ENCODE data around the gene PNPLA7.
"Not testable (repeated sequence)": the region's sequence is repeated elsewhere in the genome, so short reads cannot be mapped to it uniquely, and the experiment has no call there.

The PNPLA7 gene

GRCh38 chr9:137478962-137479861 is 71.0 kb downstream of the PNPLA7 start:
- DNase-seq (ENCODE audit: low spot score) = peak; percentile 64

GRCh38 chr9:137478613-137478961 is 71.6 kb downstream of the PNPLA7 start:
- DNase-seq (ENCODE audit: low spot score) = no peak

- no peak for DNase-seq (ENCODE audit: low spot score)
Observed at GRCh38 chr9:137477778-137478612, 72.2 kb downstream of the PNPLA7 start.

DNA sequence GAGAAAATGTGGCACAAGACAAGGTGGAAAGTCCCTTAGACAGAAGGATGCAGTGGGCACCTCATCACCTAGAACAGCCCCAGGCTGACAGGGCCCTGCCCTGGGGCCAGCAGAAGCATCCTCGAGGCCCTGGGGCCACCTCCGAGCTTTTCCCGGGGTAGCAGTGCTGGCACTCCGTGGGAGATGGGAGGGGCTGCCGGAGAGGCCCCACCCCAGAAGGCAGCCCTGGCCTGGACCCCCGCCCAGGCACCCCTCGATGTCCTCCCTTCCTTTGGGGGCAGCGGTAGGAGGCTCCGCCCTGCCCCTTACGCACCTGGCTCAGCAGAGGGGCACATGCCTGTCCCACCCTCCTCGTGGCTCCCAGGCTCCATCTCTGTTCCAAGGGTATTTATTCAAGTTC is 73.3 kb downstream of the PNPLA7 start:
- no peak for DNase-seq (ENCODE audit: low spot score)

GRCh38 chr9:137475666-137476065 is 74.5 kb downstream of the PNPLA7 start:
- DNase-seq (ENCODE audit: low spot score) = no peak

GRCh38 chr9:137474271-137474670 is 75.9 kb downstream of the PNPLA7 start:
- DNase-seq (ENCODE audit: low spot score) = no peak

DNA sequence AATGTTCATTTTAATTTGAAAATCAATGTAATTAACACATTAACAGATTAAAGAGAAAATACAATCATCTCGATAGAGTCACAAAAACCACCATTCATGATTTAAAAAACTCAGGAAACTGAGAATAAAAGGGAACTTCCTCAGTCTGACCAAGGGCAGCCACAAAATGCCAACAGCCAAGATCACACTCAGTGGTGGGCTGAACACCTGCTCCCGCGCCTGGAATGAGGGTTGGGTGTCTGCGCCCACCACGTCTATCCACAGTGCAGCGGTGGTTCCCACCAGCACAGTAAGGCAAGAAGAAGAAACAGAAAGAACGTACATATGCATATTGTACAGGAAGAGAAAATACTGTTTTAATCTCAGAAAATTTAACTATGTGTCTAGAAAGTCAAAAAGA is 79.4 kb downstream of the PNPLA7 start:
- DNase-seq (ENCODE audit: low spot score) = no peak

DNA sequence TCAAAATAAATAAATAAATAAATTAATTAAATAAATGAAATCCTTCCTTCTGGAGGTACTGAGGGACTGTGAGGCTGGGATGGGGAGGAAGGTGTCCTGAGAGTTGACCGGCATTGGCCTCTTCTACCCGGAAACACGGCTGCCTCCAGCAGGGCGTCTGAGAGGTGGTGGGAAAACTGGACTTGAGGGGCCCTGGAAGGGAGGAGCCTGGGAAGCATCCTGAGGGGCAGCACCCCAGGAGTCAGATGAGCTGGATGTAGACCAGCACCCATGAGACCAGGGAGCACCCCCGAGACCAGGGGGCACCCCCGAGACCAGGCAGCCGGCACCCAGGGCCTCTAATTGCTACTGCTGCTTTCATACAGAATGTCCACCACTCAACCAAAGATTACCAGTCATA is 82.3 kb downstream of the PNPLA7 start:
- DNase-seq (ENCODE audit: low spot score) = no peak

GRCh38 chr9:137467161-137467581 is 83.0 kb downstream of the PNPLA7 start:
- no peak for DNase-seq (ENCODE audit: low spot score)

DNA sequence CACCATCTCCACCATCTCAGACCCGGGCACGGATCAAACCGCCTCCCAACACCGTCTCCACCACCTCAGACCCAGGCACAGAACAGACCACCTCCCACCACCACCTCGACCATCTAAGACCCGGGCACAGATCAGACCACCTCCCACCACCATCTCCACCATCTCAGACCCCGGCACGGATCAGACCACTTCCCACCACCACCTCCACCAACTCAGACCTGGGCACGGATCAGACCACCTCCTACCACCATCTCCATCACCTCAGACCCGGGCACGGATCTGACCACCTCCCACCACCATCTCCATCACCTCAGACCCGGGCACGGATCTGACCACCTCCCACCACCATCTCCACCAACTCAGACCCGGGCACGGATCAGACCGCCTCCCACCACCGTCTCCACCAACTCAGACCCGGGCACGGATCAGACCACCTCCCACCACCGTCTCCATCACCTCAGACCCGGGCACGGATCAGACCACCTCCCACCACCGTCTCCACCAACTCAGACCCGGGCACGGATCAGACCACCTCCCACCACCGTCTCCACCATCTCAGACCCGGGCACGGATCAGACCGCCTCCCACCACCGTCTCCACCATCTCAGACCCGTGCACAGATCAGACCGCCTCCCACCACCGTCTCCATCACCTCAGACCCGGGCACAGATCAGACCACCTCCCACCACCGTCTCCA is 83.7 kb downstream of the PNPLA7 start:
- not testable (repeated sequence) for DNase-seq (ENCODE audit: low spot score)

- no peak for DNase-seq (ENCODE audit: low spot score)
Observed at GRCh38 chr9:137465720-137466388, 84.3 kb downstream of the PNPLA7 start.

- no peak for DNase-seq (ENCODE audit: low spot score)
Observed at GRCh38 chr9:137465000-137465719, 85.0 kb downstream of the PNPLA7 start.

DNA sequence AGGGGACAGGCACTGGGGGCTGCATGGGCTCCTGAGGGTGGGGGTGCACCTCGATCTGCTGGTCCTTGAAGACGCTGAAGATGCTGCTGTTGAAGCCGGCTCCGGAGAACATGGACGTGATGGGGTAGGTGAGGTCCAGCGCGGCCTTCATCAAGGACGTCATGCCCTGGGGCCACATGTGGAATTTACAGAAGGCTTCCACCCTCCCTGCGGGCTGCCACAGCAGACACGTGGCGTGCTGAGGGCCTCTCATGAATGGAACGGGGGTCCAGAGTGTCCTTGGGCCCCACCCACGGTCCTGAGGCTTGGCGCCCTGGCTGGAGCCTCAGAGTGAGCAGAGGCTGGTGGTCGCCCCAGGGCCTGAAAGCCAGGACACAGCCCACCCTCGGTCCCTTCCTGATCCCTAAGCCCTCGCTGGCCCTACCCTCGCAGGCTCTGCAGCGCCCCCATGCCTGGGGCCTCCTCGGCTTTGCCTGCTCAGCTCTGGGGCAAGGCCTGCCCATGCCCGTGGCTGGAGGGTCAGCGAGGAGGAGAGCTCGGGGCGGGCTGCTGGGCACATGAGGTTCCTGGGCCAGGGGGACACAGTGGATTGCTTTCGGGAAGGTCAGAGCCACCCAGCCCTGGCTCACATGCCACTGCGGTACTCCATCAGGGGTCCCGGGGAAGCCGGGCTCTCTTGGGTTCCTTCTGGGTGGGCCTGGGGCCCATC is 85.8 kb downstream of the PNPLA7 start:
- no peak for DNase-seq (ENCODE audit: low spot score)

DNA sequence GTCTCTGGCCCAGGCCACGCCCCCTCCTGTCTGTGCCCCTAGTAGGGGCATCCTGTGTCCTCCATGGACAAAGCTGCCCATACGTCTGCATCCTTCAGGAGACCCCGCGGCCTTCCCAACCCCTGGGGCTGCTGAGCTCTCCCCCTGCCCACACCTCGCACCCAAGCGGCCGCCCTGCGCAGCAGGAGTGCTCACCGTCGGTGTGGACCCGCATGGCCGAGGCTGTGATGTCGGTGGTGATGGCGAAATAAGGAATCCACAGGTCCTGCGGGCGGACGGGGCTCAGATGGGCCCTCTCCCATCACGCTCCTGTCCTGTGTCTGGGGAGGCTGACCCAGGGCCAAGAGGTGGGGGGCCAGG is 86.3 kb downstream of the PNPLA7 start:
- no peak for DNase-seq (ENCODE audit: low spot score)

GRCh38 chr9:137462986-137463930 is 86.9 kb downstream of the PNPLA7 start:
- DNase-seq (ENCODE audit: low spot score) = no peak

GRCh38 chr9:137462396-137462985 is 87.7 kb downstream of the PNPLA7 start:
- DNase-seq (ENCODE audit: low spot score) = no peak

DNA sequence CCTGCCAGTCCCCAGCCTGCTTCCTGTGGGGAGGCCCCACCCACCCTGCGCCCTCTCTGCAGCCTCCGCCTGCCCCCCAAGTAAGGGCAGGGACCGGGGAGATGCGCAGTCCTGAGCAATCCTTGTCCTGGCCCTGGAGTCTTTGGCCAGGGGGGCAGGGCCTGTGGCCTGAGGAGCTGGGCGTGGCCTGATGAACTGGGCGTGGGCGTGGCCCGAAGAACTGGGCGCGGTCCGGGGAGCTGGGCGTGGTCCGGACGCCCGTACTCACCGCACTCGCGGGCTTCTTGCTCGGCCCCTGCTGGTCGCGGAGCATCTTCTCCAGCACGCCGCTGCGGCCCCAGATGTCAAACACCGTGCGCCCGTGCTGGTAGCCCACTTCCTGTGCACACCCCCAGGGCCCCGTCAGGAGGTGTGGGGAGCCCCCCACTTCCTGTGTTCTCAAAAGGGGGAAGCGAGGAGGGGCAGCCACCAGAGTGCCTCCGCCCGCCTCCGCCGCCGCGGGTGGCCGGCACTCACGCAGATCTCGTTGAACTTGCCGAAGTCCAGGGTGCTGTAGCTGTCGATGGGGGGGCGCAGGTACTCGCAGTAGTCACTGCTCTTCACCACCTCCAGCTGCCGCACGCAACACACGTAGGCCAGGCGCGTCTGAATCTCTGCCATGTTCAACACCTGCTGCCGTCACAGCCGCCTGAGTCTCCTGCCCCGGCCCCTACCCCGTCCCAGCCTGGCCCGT is 88.4 kb downstream of the PNPLA7 start:
- no peak for DNase-seq (ENCODE audit: low spot score)

- no peak for DNase-seq (ENCODE audit: low spot score)
Observed at GRCh38 chr9:137461316-137461662, 88.9 kb downstream of the PNPLA7 start.

All from AG20443 (cell line).